Measurements from ENCODE around the gene PRAMEF6.
"Not testable (repeated sequence)": the region's sequence is repeated elsewhere in the genome, so short reads cannot be mapped to it uniquely, and the experiment has no call there.

Gene PRAMEF6

DNA sequence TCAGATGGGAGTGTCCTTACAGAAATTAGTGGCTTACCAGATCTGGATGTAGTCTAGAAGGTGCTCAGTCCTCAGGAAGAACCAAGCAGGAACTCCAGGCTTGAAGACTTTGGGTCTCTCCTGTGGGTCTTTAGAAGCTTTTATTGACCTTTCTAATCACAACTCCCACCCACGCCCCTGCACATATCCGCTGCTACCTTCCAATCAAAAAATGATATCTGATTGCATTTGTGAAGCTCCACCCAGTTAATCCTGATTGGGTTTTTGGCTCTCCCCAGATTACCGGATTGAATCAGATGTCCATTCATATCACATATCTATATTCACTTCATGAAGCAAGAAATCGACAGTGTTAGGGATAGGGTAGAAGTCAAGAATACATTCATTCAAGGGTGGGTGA, at the start of gene PRAMEF6:
Gene PRAMEF6 (minus strand): TSS at position 101 of the 400 bp plus-strand sequence. CDS start 5,062 bp downstream, outside the sequence.
- ATAC-seq (replicated peaks); H3K4me1 Mint-ChIP-seq; H3K9me3 Mint-ChIP-seq; H3K36me3 Mint-ChIP-seq; DNase-seq; H3K4me3 Mint-ChIP-seq; H3K27me3 Mint-ChIP-seq; H3K27ac Mint-ChIP-seq: not testable (repeated sequence)

DNA sequence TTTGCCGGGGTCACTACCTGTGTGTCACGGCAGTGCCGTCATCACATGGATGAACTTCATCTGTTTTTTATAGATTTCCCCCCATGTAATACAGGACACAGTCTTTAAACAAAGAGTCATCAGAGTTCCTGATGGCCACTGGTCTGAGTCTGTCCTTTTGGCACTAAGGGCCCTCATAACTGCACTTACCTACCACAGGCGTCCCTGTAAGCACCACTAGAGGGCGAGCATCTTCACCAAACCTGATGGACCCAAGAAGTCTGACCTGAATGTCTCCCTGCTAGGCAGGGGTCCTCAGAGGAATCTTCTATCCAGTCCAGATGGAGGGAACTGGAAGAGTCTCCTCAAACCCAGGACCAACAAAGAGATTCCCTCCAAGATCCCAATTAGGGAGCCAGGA, 23.0 kb downstream of the PRAMEF6 start:
- not testable (repeated sequence) for DNase-seq; ATAC-seq (replicated peaks); H3K27ac Mint-ChIP-seq; H3K27me3 Mint-ChIP-seq; H3K36me3 Mint-ChIP-seq; H3K4me3 Mint-ChIP-seq; H3K9me3 Mint-ChIP-seq; H3K4me1 Mint-ChIP-seq

DNA sequence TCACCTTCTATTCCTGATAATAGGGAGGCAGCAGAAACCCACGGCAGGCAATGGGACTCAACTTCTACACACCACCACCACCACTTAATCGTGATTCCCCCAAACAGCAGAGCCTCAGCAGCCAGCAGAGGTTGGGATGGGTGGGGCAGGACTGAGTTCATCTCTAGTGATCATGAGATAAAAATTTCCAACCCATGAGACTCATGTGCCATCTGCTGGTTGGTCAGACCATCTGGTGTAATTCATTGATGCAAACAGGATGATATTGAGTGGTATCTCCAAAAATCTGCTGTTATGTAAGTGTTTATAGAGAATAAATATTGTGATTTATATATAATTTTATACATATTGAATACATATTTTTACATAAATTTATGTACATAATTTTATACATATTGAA, 25.6 kb downstream of the PRAMEF6 start:
- not testable (repeated sequence) for H3K4me3 Mint-ChIP-seq; DNase-seq; H3K36me3 Mint-ChIP-seq; H3K9me3 Mint-ChIP-seq; H3K27ac Mint-ChIP-seq; ATAC-seq (replicated peaks); H3K4me1 Mint-ChIP-seq; H3K27me3 Mint-ChIP-seq

DNA sequence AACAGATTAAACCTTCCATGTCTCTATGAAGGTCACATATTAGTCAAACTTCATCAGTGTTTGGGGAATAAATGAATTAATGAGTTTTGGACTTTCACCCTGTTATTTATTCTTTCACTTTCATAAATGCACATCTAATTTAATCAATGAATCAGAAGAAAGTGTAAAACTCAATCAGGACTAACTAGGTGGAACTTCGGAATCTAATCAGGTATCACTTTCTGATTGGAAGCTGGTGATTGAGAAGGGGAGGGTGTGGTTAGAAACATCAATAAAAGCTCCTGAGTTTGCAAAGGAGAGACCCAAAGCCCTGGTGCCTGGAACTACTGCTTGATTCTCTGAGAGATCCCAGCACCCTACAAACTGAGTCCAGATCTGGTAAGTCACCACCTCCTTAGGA, 31.1 kb downstream of the PRAMEF6 start, which contains the start of gene PRAMEF7:
Gene PRAMEF7 (plus strand): TSS at position 301 of the 400 bp plus-strand sequence. CDS start 1,083 bp downstream, outside the sequence.
- H3K27me3 Mint-ChIP-seq; H3K4me1 Mint-ChIP-seq; ATAC-seq (replicated peaks); H3K9me3 Mint-ChIP-seq; DNase-seq; H3K36me3 Mint-ChIP-seq; H3K27ac Mint-ChIP-seq; H3K4me3 Mint-ChIP-seq: not testable (repeated sequence)

DNA sequence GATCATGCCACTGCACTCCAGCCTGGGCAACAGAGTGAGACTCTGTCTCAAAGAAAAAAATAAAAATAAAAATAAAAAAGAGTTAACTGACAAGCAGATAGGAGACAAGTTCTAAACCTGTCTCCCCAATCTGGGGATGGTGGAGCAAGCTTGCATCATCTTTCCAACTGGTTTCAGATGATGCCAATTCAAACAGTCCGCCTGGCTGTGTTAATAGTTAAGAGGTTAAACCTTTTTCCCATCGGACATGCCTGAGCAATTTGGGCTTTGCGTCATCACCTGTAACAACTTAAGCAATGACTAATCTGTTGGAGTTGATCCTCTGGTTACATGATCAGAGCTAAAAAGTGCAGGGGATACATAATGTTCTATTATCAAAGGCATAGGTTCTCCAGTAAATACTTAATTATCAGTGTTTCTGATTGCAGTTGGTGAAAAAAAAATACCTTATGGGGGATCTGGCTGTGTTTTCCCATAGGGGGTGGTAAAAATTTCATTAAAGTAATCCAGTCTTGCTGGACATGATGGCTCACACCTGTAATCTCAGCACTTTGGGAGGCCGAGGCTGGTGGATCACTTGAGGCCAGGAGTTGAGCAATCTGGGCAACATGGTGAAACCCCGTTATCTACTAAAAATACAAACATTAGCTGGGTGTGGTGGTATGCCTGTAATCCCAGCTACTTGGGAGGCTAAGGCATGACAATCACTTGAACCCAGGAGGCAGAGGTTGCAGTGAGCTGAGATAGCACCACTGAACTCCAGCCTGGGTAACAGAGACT, 43.4 kb downstream of the PRAMEF6 start:
- DNase-seq; ATAC-seq (replicated peaks); H3K27ac Mint-ChIP-seq; H3K4me3 Mint-ChIP-seq; H3K4me1 Mint-ChIP-seq; H3K27me3 Mint-ChIP-seq; H3K9me3 Mint-ChIP-seq; H3K36me3 Mint-ChIP-seq: not testable (repeated sequence)

DNA sequence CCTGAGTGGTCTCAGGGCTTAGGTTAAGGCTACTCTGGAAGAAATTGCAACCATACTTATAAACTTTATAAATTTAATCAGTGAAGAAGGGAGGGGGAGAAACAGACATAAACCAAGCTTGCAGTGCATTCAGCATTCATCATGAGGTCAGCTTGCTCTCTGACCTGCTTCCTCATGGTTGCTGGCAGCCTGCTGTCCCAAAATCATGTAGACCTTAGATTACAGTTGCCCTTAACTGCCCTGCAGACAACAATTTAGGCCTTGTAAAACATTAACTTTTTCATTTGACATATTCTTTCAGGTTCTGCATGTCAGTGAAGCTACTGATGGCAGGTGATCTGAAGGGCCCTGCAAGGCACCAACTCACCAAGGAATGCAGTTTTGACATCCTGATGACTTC, 48.2 kb downstream of the PRAMEF6 start:
- H3K27ac Mint-ChIP-seq; H3K9me3 Mint-ChIP-seq; ATAC-seq (replicated peaks); H3K27me3 Mint-ChIP-seq; H3K4me3 Mint-ChIP-seq; H3K4me1 Mint-ChIP-seq; DNase-seq; H3K36me3 Mint-ChIP-seq: not testable (repeated sequence)

DNA sequence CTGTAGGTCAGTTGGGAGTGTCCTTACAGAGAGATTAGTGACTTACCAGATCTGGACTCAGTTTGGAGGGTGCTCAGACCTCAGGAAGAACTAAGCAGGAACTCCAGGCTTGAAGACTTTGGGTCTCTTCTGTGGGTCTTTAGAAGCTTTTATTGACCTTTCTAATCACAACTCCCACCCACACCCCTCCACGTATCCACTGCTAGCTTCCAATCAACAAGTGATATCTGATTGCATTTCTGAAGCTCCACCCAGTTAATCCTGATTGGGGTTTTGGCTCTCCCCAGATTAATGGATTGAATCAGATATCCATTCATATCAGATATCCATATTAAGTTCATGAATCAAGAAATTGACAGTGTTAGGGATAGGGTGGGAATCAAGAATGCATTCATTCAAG, 49.2 kb downstream of the PRAMEF6 start, which contains the start of gene PRAMEF10:
Gene PRAMEF10 (minus strand): TSS at position 101 of the 400 bp plus-strand sequence. CDS start 2,423 bp downstream, outside the sequence.
- H3K4me1 Mint-ChIP-seq; H3K27ac Mint-ChIP-seq; H3K9me3 Mint-ChIP-seq; H3K27me3 Mint-ChIP-seq; H3K36me3 Mint-ChIP-seq; DNase-seq; H3K4me3 Mint-ChIP-seq; ATAC-seq (replicated peaks): not testable (repeated sequence)
